HG03469 (cell line): ENCODE results near the gene ACOX3.
A peak's percentile ranks its signal among the peaks of the same experiment; 100 is the strongest.
"Not testable (repeated sequence)": the region's sequence is repeated elsewhere in the genome, so short reads cannot be mapped to it uniquely, and the experiment has no call there.

Experiments used
- ATAC-seq: cut with Tn5 transposase; IDR thresholded peaks from one replicate; pipeline ENCODE4 v1.9.1; 2021; ENCODE audit warnings: mild to moderate bottlenecking, moderate library complexity, moderate number of reproducible peaks; ENCODE audit not compliant: unreplicated experiment

Gene ACOX3

GRCh38 chr4:8435656-8436121 is 4.8 kb downstream of the ACOX3 start:
- ATAC-seq: peak; percentile 36

DNA sequence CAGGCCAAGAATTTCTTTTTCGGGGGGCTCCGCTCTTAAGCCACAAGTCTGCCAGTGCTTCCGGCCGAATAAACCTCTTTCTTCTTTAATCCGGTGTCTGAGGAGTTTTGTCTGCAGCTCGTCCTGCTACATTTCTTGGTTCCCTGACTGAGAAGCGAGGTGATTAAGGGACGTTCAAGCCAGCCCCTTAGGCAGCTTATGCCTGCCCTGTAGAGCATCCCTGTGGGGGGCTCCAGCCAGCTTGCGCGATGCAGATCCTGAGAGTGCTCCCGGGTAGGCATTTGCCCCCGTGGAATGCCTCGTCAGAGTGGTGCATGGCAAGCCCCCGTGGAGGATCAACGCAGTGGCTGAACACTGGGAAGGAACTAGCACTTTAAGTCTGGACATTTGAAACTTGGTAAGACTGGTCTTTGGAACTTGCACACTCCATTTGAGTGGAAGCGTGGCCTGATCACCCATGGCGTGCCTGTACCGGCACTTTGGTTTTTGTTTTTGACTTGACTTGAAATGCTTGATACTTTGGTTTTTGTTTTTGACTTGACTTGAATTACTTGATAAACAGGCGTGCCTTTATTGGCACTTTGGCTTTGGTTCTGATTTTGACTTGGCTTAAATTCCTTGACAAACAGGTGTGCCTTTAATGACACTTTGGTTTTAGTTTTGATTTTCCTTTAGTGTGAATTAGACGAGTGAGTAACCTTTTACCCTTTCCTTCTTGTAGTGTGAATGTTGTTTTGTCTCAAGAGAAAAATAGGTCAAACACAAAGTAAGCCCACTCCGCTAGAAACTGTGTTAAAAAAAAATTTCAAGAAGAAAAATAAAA is 6.1 kb downstream of the ACOX3 start:
- ATAC-seq: no peak

- ATAC-seq: no peak
These were observed 7.4 kb downstream of the ACOX3 start for GRCh38 chr4:8433136-8433535.

GRCh38 chr4:8431553-8431952 is 9.0 kb downstream of the ACOX3 start:
- no peak for ATAC-seq

GRCh38 chr4:8428288-8429097 is 12.0 kb downstream of the ACOX3 start:
- ATAC-seq: peak; percentile 82

DNA sequence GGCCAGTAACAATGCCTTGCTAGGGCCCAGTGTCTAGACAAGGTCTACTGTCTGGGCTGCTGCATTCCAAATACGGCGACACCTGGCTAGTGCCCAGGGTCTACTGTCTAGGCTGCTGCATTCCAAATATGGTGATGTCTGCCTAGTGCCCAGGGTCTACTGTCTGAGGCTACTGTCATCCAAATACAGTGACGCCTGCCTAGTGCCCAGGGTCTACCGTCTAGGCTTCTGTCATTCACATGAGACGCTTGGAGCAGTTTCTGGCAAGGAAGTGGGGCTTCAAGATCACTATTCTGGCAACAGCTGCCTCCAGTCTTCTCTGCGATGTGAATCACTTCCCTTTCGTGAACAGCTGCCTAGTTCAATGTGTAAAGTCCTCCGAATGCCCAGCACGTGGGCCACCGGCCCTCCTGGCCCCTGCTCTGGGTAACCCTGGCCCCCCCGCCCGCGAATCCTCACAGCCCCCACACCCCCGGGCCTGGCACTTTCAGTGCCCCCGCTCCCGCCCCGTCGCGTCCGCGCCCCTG is 12.7 kb downstream of the ACOX3 start:
- peak; percentile 42 for ATAC-seq

DNA sequence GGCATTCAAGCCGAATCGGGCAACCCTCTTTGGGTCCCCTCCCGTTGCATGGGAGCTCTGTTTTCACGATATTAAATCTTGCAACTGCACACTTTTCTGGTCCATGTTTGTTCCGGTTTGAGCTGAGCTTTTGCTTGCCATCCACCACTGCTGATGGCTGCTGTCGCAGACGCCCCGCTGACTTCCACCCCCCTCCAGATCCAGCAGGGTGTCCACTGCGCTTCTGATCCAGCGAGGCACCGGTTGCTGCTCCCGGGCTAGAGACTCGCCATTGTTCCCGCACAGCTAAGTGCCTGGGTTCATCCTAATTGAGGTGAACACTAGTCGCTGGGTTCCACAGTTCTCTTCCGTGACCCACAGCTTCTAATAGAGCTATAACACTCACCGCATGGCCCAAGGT is 13.3 kb downstream of the ACOX3 start:
- no peak for ATAC-seq

DNA sequence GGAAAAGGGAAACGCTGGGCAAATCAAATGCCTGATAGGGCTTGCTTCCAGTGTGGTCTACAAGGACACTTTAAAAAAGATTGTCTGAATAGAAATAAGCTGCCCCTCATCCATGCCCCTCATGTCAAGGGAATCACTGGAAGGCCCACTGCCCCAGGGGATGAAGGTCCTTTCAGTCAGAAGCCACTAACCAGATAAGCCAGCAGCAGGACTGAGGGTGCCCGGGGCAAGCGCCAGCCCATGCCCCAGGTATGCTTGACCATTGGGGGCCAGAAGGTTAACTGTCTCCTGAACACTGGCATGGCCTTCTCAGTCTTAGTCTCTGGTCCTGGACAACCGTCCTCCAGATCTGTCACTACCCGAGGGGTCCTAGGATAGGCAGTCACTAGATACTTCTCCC is 17.7 kb downstream of the ACOX3 start:
- ATAC-seq: no peak

- ATAC-seq: no peak
These were observed 18.2 kb downstream of the ACOX3 start for GRCh38 chr4:8422327-8422726.

- ATAC-seq: not testable (repeated sequence)
These were observed 20.4 kb downstream of the ACOX3 start for GRCh38 chr4:8420151-8420550.

DNA sequence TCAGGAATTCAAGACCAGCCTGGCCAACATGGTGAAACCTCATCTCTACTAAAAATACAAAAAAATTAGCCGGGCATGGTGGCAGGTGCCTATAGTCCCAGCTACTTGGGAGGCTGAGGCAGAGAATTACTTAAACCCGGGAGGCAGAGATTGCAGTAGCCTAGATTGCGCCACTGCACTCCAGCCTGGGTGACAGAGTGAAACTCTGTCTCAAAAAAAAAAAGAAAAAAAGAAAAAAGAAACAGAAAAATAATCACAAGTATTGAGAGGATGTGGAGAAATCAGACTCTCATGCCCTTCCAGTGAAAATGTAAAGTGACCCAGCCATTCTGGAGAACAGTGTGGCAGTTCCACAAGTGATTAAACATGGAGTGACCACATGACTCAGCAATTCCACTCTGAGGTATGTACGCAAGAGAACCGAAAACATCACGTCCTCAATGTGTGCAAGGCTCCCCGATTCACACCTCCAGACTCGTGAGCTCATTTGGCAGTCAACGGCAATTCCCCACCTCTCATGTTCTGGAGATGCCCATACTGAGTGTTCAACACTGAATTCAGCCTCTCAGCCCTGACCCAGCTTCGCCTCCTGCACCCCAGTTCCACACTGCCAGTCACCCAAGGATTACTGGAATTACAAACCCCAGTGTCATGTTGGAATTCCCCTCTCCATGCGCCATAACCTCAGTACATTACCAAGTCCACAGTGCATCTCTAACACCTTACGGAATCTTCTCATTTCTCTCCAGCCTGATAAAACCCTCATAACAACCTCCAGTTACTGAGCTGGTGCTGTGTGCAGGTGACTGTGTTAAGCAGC is 21.1 kb downstream of the ACOX3 start:
- peak; percentile 68 for ATAC-seq

GRCh38 chr4:8417071-8417614 is 23.4 kb downstream of the ACOX3 start:
- no peak for ATAC-seq

- no peak for ATAC-seq
These were observed 26.1 kb downstream of the ACOX3 start for GRCh38 chr4:8414377-8414776.

GRCh38 chr4:8412288-8412687 is 28.2 kb downstream of the ACOX3 start:
- no peak for ATAC-seq

GRCh38 chr4:8411351-8412180 is 29.0 kb downstream of the ACOX3 start:
- ATAC-seq: no peak

GRCh38 chr4:8410641-8411271 is 29.8 kb downstream of the ACOX3 start:
- ATAC-seq: no peak

GRCh38 chr4:8410066-8410625 is 30.4 kb downstream of the ACOX3 start:
- ATAC-seq: no peak

GRCh38 chr4:8409264-8410065 is 31.1 kb downstream of the ACOX3 start:
- no peak for ATAC-seq
